ENCODE results near the gene BCL2L2.

BCL2L2 gene

GRCh38 chr14:23301288-23301968, 5.2 kb upstream of the BCL2L2 start:
- TF ChIP-seq ZFX (IDR thresholded peaks at IDR 0.05): no peak
- peak; percentile 93 for TF ChIP-seq CTCF (conservative IDR thresholded peaks at IDR 0.05)
- peak overlapping the region; percentile 94 for H3K27ac ChIP-seq

- TF ChIP-seq CTCF (conservative IDR thresholded peaks at IDR 0.05) (no peak; the same call in 1 of the 2 replicates), ZFX (IDR thresholded peaks at IDR 0.05) (peak; percentile 89)
- H3K27ac ChIP-seq: peak overlapping the region; percentile 94
Measured at GRCh38 chr14:23301969-23302289, 4.7 kb upstream of the BCL2L2 start.

- TF ChIP-seq ZFX (IDR thresholded peaks at IDR 0.05) (peak; percentile 79; the same call in 1 of the 2 replicates), CTCF (conservative IDR thresholded peaks at IDR 0.05) (no peak)
Measured at GRCh38 chr14:23302290-23303225, 4.1 kb upstream of the BCL2L2 start, which contains the start of gene PPP1R3E. Gene PPP1R3E, minus strand, starts transcription at chr14:23302859. Its CDS starts 283 bp downstream, at chr14:23302576.

GRCh38 chr14:23307146-23307530, 505 bp downstream of the BCL2L2 start:
- peak overlapping the region; percentile 93 for H3K27ac ChIP-seq
- TF ChIP-seq CTCF (conservative IDR thresholded peaks at IDR 0.05) (no peak), ZFX (IDR thresholded peaks at IDR 0.05) (0 out of 2 replicates have a peak, but pooled peaks have one; percentile 47)

More at GRCh38 chr14:23302290-23303225, 4.1 kb upstream of the BCL2L2 start, which contains the start of gene PPP1R3E:
- H3K27ac ChIP-seq: peak within 1 kb of the TSS; percentile 94

- H3K27ac ChIP-seq: peak overlapping the region; percentile 93
- TF ChIP-seq ZFX (IDR thresholded peaks at IDR 0.05) (no peak), CTCF (conservative IDR thresholded peaks at IDR 0.05) (no peak)
Measured at GRCh38 chr14:23307687-23308644, 1.3 kb downstream of the BCL2L2 start.

GRCh38 chr14:23308721-23309445, 2.2 kb downstream of the BCL2L2 start:
- TF ChIP-seq CTCF (conservative IDR thresholded peaks at IDR 0.05): no peak
- no peak for TF ChIP-seq ZFX (IDR thresholded peaks at IDR 0.05)
- no peak overlapping the region for H3K27ac ChIP-seq

All from C4-2B (cell line).